Neutrophil (primary cell): ENCODE measurements around the gene ZNRD2.

Experiments used
- H3K27ac ChIP-seq: fragments of 200-600 bp; sonication (generic); 2 replicates; pipeline ENCODE4 v1.5.1; 2016; ENCODE audit warnings: mild to moderate bottlenecking, moderate library complexity
- H3K27me3 ChIP-seq: fragments of 200-600 bp; sonication (generic); 2 replicates; pipeline ENCODE4 v1.6.0; 2016; ENCODE audit warnings: mild to moderate bottlenecking
- H3K36me3 ChIP-seq: fragments of 200-600 bp; sonication (generic); 2 replicates; pipeline ENCODE4 v1.5.1; 2017
- H3K4me1 ChIP-seq, 2 experiments: fragments of 200-600 bp in 1 of 2; sonication (generic) in 1 of 2; 1 replicate in 1 of 2; 2 replicates in 1 of 2; pipeline versions ENCODE4 v1.5.1 to v1.6.1; 2013 to 2016; ENCODE audit warnings: low read depth in 1 of 2, low read length in 1 of 2, mild to moderate bottlenecking in 1 of 2, moderate library complexity in 1 of 2; ENCODE audit not compliant: control insufficient read depth in 1 of 2, insufficient read depth in 1 of 2
- H3K4me3 ChIP-seq, 2 experiments: fragments of 200-600 bp in 1 of 2; sonication (generic) in 1 of 2; 1 replicate in 1 of 2; 2 replicates in 1 of 2; pipeline ENCODE4 v1.5.1; 2013 to 2016; ENCODE audit warnings: low read depth in 1 of 2, low read length in 1 of 2, mild to moderate bottlenecking in 1 of 2, moderate library complexity in 1 of 2
- H3K9me3 ChIP-seq: fragments of 200-600 bp; sonication (generic); 2 replicates; pipeline ENCODE4 v1.5.1; 2016
- TF ChIP-seq, protein P1 (sequence below): fragments of 200-600 bp; sonication (generic); IDR thresholded peaks from 2 replicates; pipeline ENCODE4 v1.5.1; 2016; ENCODE audit warnings: antibody characterized with exemption

The ZNRD2 gene

GRCh38 chr11:65593518-65594414 lies 23.5 kb downstream of the ZNRD2 start:
- Histone ChIP-seq H3K4me1 (peaks cover 1 to 2% of the 10 kb centered on the region in 2 experiments), H3K27me3 (no peaks in the 10 kb centered on the region), H3K36me3 (peaks cover 97% of the 10 kb centered on the region), H3K9me3 (no peaks in the 10 kb centered on the region), H3K27ac (peak overlapping the region; percentile 34), H3K4me3 (no peak overlapping the region)
- TF ChIP-seq, protein P1, sequence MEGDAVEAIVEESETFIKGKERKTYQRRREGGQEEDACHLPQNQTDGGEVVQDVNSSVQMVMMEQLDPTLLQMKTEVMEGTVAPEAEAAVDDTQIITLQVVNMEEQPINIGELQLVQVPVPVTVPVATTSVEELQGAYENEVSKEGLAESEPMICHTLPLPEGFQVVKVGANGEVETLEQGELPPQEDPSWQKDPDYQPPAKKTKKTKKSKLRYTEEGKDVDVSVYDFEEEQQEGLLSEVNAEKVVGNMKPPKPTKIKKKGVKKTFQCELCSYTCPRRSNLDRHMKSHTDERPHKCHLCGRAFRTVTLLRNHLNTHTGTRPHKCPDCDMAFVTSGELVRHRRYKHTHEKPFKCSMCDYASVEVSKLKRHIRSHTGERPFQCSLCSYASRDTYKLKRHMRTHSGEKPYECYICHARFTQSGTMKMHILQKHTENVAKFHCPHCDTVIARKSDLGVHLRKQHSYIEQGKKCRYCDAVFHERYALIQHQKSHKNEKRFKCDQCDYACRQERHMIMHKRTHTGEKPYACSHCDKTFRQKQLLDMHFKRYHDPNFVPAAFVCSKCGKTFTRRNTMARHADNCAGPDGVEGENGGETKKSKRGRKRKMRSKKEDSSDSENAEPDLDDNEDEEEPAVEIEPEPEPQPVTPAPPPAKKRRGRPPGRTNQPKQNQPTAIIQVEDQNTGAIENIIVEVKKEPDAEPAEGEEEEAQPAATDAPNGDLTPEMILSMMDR, result peak; percentile 54

DNA sequence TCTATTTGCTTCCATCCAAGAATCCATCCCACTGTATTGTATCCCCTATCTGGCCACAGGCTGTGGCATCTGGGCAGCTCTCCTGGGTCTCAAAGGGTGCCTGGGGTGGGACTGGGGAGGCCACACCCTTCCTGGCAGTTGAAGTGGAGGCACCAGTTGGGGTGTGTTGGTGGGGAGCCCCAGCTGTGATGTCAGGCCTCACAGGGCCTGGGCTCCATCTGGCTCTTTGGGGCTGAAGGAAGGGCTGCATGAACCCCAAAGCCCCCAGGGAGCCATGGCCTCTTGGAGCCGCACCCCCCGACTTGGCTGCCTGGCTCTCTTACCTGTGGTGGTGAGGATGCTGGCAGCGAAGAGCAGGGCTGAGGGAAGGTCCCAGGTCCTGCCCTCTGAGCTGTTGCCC lies 24.9 kb downstream of the ZNRD2 start:
- H3K27me3 ChIP-seq, result no peaks in the 10 kb centered on the region
- no peak overlapping the region for H3K4me3 ChIP-seq
- H3K9me3 ChIP-seq, result no peaks in the 10 kb centered on the region
- H3K27ac ChIP-seq, result peak overlapping the region; percentile 10
- H3K36me3 ChIP-seq, result peaks cover 97% of the 10 kb centered on the region
- TF ChIP-seq, protein P1, result no peak
- H3K4me1 ChIP-seq, result no peaks in the 10 kb centered on the region

- H3K9me3 ChIP-seq, result no peaks in the 10 kb centered on the region
- H3K4me1 ChIP-seq, result no peaks in the 10 kb centered on the region
- TF ChIP-seq, protein P1, result no peak
- H3K27me3 ChIP-seq, result no peaks in the 10 kb centered on the region
- no peak within 1 kb of the TSS for H3K4me3 ChIP-seq
- H3K36me3 ChIP-seq, result peaks cover 97% of the 10 kb centered on the region
- peak within 1 kb of the TSS; percentile 10 for H3K27ac ChIP-seq
These were observed 25.4 kb downstream of the ZNRD2 start, which contains the start of gene KCNK7 for GRCh38 chr11:65595543-65596281. Gene KCNK7 (minus strand): TSS chr11:65595800. CDS start chr11:65595772, 28 bp downstream.

DNA sequence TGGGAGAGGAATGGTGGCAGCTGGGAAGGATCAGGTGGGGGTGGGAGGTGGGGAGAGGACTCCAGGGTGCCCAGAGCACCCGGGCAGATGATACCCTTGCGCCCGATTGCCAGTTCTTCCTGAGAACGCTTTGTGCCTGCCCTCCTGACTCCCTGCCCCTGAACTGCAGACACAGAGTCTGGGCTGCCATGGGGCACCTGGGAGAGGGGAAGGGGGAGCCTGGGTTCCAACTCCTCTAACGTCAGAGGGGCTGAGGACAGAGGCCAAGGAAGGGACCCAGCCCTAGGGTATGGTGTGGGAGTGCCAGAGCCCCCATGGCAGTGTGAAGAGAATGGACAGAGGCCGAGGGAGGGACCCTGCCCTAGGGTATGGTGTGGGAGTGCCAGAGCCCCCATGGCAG lies 26.2 kb downstream of the ZNRD2 start:
- Histone ChIP-seq H3K27me3 (no peaks in the 10 kb centered on the region), H3K4me3 (no peak overlapping the region), H3K27ac (no peak overlapping the region), H3K4me1 (no peaks in the 10 kb centered on the region), H3K36me3 (peaks cover 97% of the 10 kb centered on the region), H3K9me3 (no peaks in the 10 kb centered on the region)
- TF ChIP-seq, protein P1, result no peak

GRCh38 chr11:65598258-65598699 lies 28.0 kb downstream of the ZNRD2 start:
- H3K36me3 ChIP-seq, result peaks cover 97% of the 10 kb centered on the region

More at GRCh38 chr11:65598258-65598699, 28.0 kb downstream of the ZNRD2 start:
- TF ChIP-seq, protein P1, result no peak
- H3K9me3 ChIP-seq, result no peaks in the 10 kb centered on the region
- H3K27me3 ChIP-seq, result no peaks in the 10 kb centered on the region
- no peaks in the 10 kb centered on the region for H3K4me1 ChIP-seq
- no peak overlapping the region for H3K4me3 ChIP-seq
- H3K27ac ChIP-seq, result no peak overlapping the region
